ENCODE data around the gene C13orf42. TPM values are rescaled to one million over a fixed set of nuclear protein-coding genes. Genes with fewer than 3 reads are reported as not detected.

C13orf42 gene
- total and polyA plus RNA-seq, 9 donors: 0.04 TPM; not detected in 8

- Histone ChIP-seq H3K4me1 (ENCODE audit: insufficient read depth) (no peaks in the 10 kb centered on the region), H3K27ac (no peak overlapping the region), H3K9me3 (no peaks in the 10 kb centered on the region), H3K36me3 (no peaks in the 10 kb centered on the region), H3K4me3 (no peak overlapping the region), H3K27me3 (no peaks in the 10 kb centered on the region)
- TF ChIP-seq POLR2A (IDR thresholded peaks at IDR 0.05): no peak
- TF ChIP-seq EP300 (IDR thresholded peaks at IDR 0.05): no peak
- TF ChIP-seq, protein P1, sequence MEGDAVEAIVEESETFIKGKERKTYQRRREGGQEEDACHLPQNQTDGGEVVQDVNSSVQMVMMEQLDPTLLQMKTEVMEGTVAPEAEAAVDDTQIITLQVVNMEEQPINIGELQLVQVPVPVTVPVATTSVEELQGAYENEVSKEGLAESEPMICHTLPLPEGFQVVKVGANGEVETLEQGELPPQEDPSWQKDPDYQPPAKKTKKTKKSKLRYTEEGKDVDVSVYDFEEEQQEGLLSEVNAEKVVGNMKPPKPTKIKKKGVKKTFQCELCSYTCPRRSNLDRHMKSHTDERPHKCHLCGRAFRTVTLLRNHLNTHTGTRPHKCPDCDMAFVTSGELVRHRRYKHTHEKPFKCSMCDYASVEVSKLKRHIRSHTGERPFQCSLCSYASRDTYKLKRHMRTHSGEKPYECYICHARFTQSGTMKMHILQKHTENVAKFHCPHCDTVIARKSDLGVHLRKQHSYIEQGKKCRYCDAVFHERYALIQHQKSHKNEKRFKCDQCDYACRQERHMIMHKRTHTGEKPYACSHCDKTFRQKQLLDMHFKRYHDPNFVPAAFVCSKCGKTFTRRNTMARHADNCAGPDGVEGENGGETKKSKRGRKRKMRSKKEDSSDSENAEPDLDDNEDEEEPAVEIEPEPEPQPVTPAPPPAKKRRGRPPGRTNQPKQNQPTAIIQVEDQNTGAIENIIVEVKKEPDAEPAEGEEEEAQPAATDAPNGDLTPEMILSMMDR (IDR thresholded peaks at IDR 0.05): no peak
- intact Hi-C loops (cut with DNase I): no loop called here
- WGBS, 3 donors: 79 to 84% (median 83%) methylated on average over 8 of the region's 8 CpGs
- DNase-seq: no peak
Measured at GRCh38 chr13:51155776-51156515, 44.9 kb upstream of the C13orf42 start.

- no peaks in the 10 kb centered on the region for H3K9me3 ChIP-seq
- DNase-seq: no peak
- H3K27ac ChIP-seq: no peak overlapping the region
- H3K27me3 ChIP-seq: no peaks in the 10 kb centered on the region
- WGBS, 3 donors: 83 to 91% (median 88%) methylated on average over 1 of the region's 1 CpG
- intact Hi-C loops (cut with DNase I): no loop called here
- H3K36me3 ChIP-seq: no peaks in the 10 kb centered on the region
- no peak overlapping the region for H3K4me3 ChIP-seq
- H3K4me1 ChIP-seq (ENCODE audit: insufficient read depth): no peaks in the 10 kb centered on the region
- no peak for TF ChIP-seq EP300 (IDR thresholded peaks at IDR 0.05)
- TF ChIP-seq, protein P1 (IDR thresholded peaks at IDR 0.05): no peak
- TF ChIP-seq POLR2A (IDR thresholded peaks at IDR 0.05): no peak
Measured at GRCh38 chr13:51155161-51155560, 44.1 kb upstream of the C13orf42 start.

GRCh38 chr13:51154029-51154555 lies 43.0 kb upstream of the C13orf42 start:
- Histone ChIP-seq H3K27me3 (no peaks in the 10 kb centered on the region), H3K4me3 (no peak overlapping the region), H3K4me1 (ENCODE audit: insufficient read depth) (no peaks in the 10 kb centered on the region), H3K9me3 (no peaks in the 10 kb centered on the region), H3K36me3 (no peaks in the 10 kb centered on the region), H3K27ac (no peak overlapping the region)
- no peak for DNase-seq
- intact Hi-C loops (cut with DNase I): no loop called here
- TF ChIP-seq, protein P1 (IDR thresholded peaks at IDR 0.05): no peak
- TF ChIP-seq EP300 (IDR thresholded peaks at IDR 0.05): no peak
- TF ChIP-seq POLR2A (IDR thresholded peaks at IDR 0.05): no peak
- 54 to 67% (median 61%) methylated on average over 7 of the region's 7 CpGs for WGBS, 3 donors

- H3K27ac ChIP-seq: no peak overlapping the region
- H3K4me3 ChIP-seq: no peak overlapping the region
- no peak for DNase-seq
- H3K36me3 ChIP-seq: no peaks in the 10 kb centered on the region
- WGBS, 3 donors: 73 to 82% (median 79%) methylated on average over 8 of the region's 8 CpGs
- no peaks in the 10 kb centered on the region for H3K9me3 ChIP-seq
- H3K27me3 ChIP-seq: no peaks in the 10 kb centered on the region
- no peak for TF ChIP-seq POLR2A (IDR thresholded peaks at IDR 0.05)
- TF ChIP-seq EP300 (IDR thresholded peaks at IDR 0.05): no peak
- TF ChIP-seq, protein P1 (IDR thresholded peaks at IDR 0.05): no peak
- intact Hi-C loops (cut with DNase I): no loop called here
- no peaks in the 10 kb centered on the region for H3K4me1 ChIP-seq (ENCODE audit: insufficient read depth)
Measured at GRCh38 chr13:51153527-51153926, 42.5 kb upstream of the C13orf42 start.
